Endothelial cell of umbilical vein (primary cell): ENCODE results near the gene ALG6.

Experiments used
- CTCF ChIP-seq, 2 donors: IDR thresholded peaks; 1 replicate in 1 of 2; 2 replicates in 1 of 2; pipeline ENCODE4 v1.5.1; 2011; ENCODE audit warnings: low read length in 2 of 2, mild to moderate bottlenecking in 2 of 2, moderate library complexity in 2 of 2, control low read depth in 1 of 2, inconsistent platforms in 1 of 2, low read depth in 1 of 2; ENCODE audit not compliant: insufficient read depth in 1 of 2; ENCODE audit errors: extremely low read depth in 1 of 2
- EZH2 ChIP-seq: IDR thresholded peaks from 2 replicates; pipeline ENCODE4 v1.6.1; 2012; ENCODE audit warnings: borderline replicate concordance, low read depth, mild to moderate bottlenecking, moderate library complexity, low read length, inconsistent platforms; ENCODE audit not compliant: severe bottlenecking
- FOS ChIP-seq: IDR thresholded peaks from 2 replicates; pipeline ENCODE4 v1.6.1; 2011; ENCODE audit warnings: mild to moderate bottlenecking, low read length, moderate library complexity, borderline replicate concordance; ENCODE audit not compliant: insufficient read depth
- GATA2 ChIP-seq: IDR thresholded peaks from 2 replicates; pipeline ENCODE4 v1.7.0; 2011; ENCODE audit warnings: low read depth, mild to moderate bottlenecking, moderate library complexity, mixed read lengths, low read length; ENCODE audit not compliant: insufficient read length, insufficient read depth
- JUN ChIP-seq: IDR thresholded peaks from 2 replicates; pipeline ENCODE4 v1.6.1; 2011; ENCODE audit warnings: borderline replicate concordance, low read depth; ENCODE audit not compliant: insufficient read length, insufficient read depth
- POLR2A ChIP-seq: IDR thresholded peaks from 2 replicates; pipeline ENCODE4 v1.6.1; 2012; ENCODE audit warnings: low read depth, mild to moderate bottlenecking, control low read depth, low read length
- POLR2AphosphoS5 ChIP-seq: IDR thresholded peaks from 2 replicates; pipeline ENCODE4 v1.6.1; 2012; ENCODE audit warnings: low read depth, mild to moderate bottlenecking, control low read depth, low read length, moderate library complexity; ENCODE audit not compliant: insufficient read depth

GRCh38 chr1:63325279-63325985, 42.0 kb upstream of the ALG6 start:
- TF ChIP-seq CTCF (IDR thresholded peaks at IDR 0.05; ENCODE audit: extremely low read depth in 1 of 2, insufficient read depth in 1 of 2, low read depth in 1 of 2, low read length in 2 of 2) (no peak), POLR2A (no peak), FOS (no peak), POLR2AphosphoS5 (no peak), GATA2 (no peak), EZH2 (no peak), JUN (no peak)
